GM19099 (cell line): ENCODE data around the gene CCDC12.

Experiments used
- POLR2A ChIP-seq: IDR thresholded peaks from 3 replicates; pipeline ENCODE4 v1.6.1; 2011; ENCODE audit warnings: low read depth; ENCODE audit not compliant: insufficient read length; ENCODE audit errors: extremely low read depth

CCDC12 gene

GRCh38 chr3:47010111-47010712 lies 33.7 kb upstream of the CCDC12 start:
- TF ChIP-seq POLR2A: no peak

GRCh38 chr3:47009225-47010110 lies 32.9 kb upstream of the CCDC12 start:
- peak; percentile 71 for TF ChIP-seq POLR2A

- TF ChIP-seq POLR2A: no peak
Measured at GRCh38 chr3:47008851-47009224, 32.3 kb upstream of the CCDC12 start.

GRCh38 chr3:47008234-47008796 lies 31.8 kb upstream of the CCDC12 start:
- no peak for TF ChIP-seq POLR2A

- TF ChIP-seq POLR2A: no peak
Measured at GRCh38 chr3:47007482-47008233, 31.1 kb upstream of the CCDC12 start.

- no peak for TF ChIP-seq POLR2A
Measured at GRCh38 chr3:47007001-47007400, 30.5 kb upstream of the CCDC12 start.

- no peak for TF ChIP-seq POLR2A
Measured at GRCh38 chr3:47006145-47006651, 29.7 kb upstream of the CCDC12 start.

- TF ChIP-seq POLR2A: no peak
Measured at GRCh38 chr3:47005212-47006144, 28.9 kb upstream of the CCDC12 start.

- no peak for TF ChIP-seq POLR2A
Measured at GRCh38 chr3:47004369-47005211, 28.0 kb upstream of the CCDC12 start.

- no peak for TF ChIP-seq POLR2A
Measured at GRCh38 chr3:47003461-47004368, 27.2 kb upstream of the CCDC12 start.

- TF ChIP-seq POLR2A: no peak
Measured at GRCh38 chr3:47003056-47003410, 26.5 kb upstream of the CCDC12 start.

- TF ChIP-seq POLR2A: no peak
Measured at GRCh38 chr3:47002171-47003055, 25.9 kb upstream of the CCDC12 start.

GRCh38 chr3:47001731-47002170 lies 25.2 kb upstream of the CCDC12 start:
- no peak for TF ChIP-seq POLR2A
